ENCODE results near the gene SF3A1.

SF3A1 gene

DNA sequence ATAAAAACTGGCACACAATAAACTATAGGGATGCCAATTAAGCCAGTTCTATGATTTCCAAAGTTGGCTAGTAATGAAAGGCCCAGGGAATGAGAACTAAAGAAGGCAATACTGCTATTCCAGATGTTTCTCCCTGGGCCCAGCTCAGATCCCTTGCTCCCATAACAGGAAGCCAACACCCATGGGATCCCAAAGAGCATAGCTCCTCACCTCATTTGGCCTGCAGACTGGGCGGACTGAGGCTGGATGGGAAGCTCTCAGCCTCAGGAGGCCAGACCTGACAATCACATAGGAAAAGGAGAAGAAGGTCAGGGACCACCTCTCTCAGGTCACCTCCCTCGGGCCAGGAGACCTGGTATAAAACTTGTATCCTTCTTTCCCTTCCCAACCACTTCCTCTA, 35.2 kb downstream of the SF3A1 start:
- no peak for DNase-seq

GRCh38 chr22:30320021-30320556, 36.6 kb downstream of the SF3A1 start:
- no peak for DNase-seq

GRCh38 chr22:30318799-30319419, 37.8 kb downstream of the SF3A1 start:
- DNase-seq = no peak

- DNase-seq = no peak
Observed at GRCh38 chr22:30317778-30318177, 38.9 kb downstream of the SF3A1 start.

GRCh38 chr22:30315962-30316576, 40.6 kb downstream of the SF3A1 start:
- DNase-seq = no peak

DNA sequence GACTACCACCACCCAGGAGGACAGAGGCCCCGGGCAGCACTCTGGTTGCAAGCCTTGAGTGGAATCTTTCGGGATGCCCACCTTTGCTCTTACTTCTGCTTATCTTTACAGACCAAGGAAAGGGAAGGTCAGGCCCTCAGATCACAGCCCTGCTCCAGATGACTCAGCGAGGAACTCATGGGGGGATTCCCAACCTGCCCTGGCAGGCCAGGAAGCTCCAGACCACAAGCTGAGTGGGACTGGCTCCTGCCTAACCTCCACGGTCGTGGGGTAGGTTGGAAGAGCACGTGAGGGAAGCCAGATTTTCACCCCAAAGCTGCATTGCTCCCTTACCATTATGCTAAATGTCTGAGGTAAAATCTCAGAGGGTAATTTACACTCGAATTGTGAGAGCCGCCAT, 41.8 kb downstream of the SF3A1 start:
- no peak for DNase-seq

- no peak for DNase-seq
Observed at GRCh38 chr22:30313527-30314363, 42.9 kb downstream of the SF3A1 start.

GRCh38 chr22:30312053-30312452, 44.6 kb downstream of the SF3A1 start:
- DNase-seq = no peak

DNA sequence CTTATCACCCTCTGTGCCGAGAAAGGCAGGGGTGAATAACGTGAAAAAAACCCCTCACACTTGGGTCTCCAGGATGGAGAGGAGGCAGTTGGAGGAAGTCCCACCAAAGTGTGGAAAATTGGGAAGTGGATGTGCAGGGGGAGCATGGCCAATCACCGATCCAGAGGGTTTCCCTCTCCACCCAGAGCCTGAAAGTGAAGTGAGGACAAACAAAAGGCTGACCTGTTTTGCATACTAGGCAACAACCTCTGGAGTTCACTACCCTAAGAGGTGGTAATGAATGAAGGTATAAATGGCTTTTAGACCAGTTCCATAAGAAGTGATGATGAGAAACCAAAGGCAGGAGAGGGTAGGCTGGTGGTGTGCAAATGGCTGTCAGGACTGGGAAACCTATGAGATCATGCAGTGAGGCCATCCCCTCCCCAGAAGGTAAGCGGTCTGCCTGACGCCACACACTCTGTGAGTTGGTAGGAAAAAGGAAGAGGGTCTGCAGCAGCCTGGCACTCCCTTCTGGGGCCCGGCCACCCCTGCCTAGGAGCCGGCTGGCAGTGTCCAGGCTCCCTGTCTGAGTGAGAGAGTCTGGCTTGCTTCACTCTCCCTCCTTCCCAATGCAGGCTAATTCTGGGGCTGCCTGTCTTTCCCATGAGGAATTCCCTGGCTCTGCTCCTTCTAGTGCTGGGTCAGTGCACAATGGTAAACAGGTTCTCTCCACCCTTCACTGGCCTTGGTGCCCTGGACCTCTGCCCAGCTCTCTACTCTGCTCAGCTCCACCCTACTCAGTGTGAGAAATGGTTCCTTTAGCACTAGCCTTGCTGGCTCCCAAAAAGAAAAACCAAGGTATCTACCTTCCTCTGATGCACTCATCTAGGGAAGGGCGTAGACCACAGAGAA, 45.6 kb downstream of the SF3A1 start:
- peak; percentile 37 for DNase-seq

DNA sequence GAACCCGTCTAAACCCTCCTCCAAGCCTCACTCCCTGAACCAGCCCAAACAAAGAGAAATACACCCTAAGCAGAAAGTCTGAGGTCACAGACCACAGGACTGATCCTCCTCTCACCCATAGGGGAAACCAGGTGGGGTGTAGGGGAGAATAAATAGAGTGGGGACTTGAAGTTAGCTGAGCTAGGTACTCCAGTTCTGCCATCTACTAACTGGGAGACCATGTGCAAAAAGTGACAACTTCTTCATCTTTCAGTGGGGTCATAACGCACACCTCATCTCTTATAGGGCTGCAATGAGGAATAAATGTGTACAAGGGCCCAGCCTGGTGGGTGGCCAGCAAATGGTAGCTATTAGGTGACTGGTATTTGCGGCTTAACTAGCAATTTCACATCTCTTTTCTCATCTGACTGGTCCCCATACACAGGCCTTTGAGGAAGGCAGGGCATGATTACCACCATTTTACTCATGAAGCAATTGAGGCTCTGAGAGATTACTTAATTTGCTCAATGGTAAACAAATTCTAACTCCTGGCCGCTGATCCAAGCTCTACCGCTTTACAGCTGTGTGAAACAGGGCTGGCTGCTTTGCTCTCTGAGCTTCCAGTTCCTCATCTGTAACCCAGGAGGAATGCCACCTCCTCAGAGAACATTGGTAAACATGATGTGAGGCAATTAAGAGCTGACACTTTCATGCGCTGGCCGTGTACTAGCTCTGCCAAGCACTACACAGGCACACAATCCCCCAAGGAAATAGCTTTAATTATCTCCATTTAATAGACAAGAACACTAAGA, 46.5 kb downstream of the SF3A1 start:
- DNase-seq = no peak

- DNase-seq = no peak
Observed at GRCh38 chr22:30308518-30309230, 48.0 kb downstream of the SF3A1 start.

GRCh38 chr22:30308093-30308492, 48.6 kb downstream of the SF3A1 start:
- DNase-seq = no peak

DNA sequence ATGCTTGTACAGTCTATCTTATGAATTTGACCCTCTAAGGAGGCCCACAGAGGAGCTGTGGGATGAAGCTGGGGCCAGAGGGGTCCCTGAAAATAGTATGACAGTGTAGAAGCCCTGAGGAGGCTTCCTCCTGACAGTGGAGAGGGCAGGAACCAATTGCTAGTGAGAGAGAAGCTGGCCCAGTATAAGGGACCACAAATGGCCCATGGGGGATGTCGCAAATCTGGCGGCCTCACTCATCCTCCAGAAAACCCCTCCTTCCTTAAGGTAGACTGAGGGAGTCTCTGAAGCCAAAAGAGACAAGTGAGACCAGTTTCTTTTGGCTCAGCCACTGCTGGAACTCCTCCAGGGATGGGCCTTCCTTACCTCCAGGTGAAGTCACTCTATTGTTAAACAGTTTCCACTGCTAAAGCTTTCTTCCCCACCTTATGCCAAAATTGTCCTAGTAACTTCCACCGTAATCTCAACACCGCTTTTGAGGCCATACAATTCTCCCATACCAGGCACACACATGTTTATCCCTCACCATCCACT, 49.6 kb downstream of the SF3A1 start:
- DNase-seq = no peak

DNA sequence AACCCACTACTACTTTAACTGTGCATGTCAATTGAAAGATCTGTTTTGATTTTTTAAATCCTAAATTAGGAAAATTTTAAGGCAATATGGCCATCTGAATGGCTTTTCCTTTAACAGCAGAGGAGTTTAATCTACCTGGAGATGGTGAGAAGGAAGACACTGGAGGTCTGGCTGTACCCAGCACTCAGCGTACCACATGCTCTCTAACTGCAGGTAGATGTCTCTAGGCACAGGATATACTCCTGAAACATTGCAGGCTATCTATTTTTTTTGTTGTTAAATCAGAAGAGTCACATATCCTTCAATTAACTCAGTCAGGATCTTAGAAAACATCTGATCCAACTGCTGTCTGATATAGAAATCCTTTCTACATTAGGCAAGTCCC, 50.1 kb downstream of the SF3A1 start:
- no peak for DNase-seq

- peak; percentile 6 for DNase-seq
Observed at GRCh38 chr22:30305906-30306626, 50.6 kb downstream of the SF3A1 start.

GRCh38 chr22:30305519-30305905, 51.2 kb downstream of the SF3A1 start:
- DNase-seq = peak; percentile 42

DNA sequence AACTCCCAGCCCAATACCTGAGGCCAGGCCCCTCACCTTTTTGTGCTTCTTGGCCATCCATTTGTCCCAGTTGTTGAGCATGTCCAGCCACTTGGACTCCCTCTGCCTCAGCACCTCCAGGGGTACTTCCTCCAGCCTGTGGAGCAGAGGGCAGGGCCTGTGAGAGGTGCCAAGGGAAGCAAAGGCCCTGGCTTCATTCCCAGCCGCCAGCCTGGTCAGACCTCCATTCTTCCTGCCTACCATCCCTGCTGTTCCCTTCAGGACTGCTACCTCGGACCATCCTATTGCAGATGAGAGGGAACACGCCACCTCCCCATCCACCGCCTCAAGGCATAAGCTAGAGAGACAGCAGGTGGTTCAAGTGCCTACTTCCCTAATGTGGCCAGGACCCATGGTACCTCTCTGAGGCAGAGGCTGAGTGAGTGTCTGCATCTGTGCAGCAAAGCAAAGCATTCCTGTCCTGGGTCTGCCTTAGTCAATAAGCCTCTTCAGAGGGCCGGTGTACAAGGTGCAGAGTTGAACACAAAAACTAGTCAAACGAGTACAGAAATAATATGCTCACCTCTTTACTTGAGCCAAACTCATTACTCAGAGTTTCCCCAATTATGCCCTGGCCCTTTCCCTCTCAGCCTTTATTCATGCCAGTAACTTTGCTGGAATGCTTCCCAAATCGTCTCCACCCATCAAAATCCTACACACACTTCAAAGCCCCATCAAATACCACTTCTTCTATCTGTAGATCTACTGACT, 52.0 kb downstream of the SF3A1 start:
- peak; percentile 6 for DNase-seq

DNA sequence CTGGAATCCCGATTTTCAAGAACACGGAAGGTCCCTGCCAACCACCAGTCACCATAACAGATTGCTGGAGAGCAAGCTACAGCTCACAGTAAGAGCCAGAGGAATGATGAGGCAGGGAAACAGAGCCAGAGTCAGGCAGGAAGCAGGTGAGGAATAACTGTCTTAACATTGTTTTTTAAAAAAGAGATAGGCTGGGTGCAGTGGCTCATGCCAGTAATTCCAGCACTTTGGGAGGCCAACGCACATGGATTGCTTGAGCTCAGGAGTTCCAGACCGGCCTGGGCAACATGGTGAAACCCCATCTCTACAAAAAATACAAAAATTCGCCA, 53.9 kb downstream of the SF3A1 start:
- DNase-seq = no peak

DNA sequence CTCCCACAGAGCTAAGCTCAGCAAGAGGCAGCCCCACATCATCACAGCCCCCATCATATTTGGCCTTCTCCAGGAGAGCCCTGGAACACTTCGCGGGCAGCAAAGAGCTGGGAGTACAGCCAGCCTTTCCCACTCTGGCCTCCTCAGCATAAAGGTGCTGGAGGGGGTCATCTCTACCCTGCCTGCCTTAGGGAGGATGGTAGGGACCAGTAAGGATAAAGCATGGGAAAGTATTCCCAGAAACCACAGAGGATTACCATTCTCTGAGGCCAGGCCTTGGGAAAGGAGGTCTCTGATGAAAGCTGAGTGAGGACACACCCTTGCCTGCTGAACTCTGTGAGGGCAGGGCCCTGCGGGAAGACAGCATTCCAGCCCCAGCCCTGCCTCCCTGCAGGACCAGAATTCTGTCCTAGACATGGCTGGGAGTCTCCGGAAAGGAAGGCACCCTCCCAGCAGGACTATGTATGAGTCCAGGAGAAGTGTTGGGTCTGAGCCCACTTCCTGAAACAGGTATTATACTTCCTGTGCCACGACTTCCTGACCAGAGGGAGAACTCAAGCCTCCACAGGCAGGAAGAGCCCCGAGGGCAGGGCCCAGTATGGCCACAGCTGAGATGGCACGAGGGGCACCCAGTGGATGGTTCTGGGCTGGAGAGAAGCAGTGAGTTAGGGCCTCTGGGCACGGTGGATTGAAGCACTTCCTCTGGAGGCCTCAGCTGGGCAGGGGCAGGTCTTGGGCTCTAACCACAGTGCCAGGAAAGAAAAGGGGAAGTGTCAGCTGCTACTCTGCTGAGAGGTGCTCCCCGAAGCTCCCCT, 54.5 kb downstream of the SF3A1 start:
- DNase-seq = peak; percentile 34

Data from midbrain (tissue), 1 donor.